H9 (cell line): ENCODE results near the gene CCDC102B. TPM values are rescaled to one million over a fixed set of nuclear protein-coding genes. Genes with fewer than 3 reads are reported as not detected.

ENCODE experiments used
- DNase-seq: peaks from one replicate; pipeline ENCODE4 v3.0.0-alpha.2; 2017
- H2AFZ ChIP-seq: one replicate; pipeline ENCODE4 v1.6.1; 2013; ENCODE audit warnings: mild to moderate bottlenecking, low read length, control low read depth, moderate library complexity
- H2AK5ac ChIP-seq: 2 replicates; pipeline ENCODE4 v1.6.1; 2013; ENCODE audit warnings: low read length, control low read depth, mixed read lengths; ENCODE audit not compliant: insufficient read length
- H2BK120ac ChIP-seq: one replicate; pipeline ENCODE4 v1.6.1; 2013; ENCODE audit warnings: low read depth, mild to moderate bottlenecking, low read length, control low read depth, inconsistent platforms; ENCODE audit not compliant: poor library complexity, severe bottlenecking
- H2BK12ac ChIP-seq: 2 replicates; pipeline ENCODE4 v1.6.1; 2013; ENCODE audit warnings: low read length, control low read depth, mixed read lengths, low read depth; ENCODE audit not compliant: insufficient read length
- H2BK15ac ChIP-seq: 2 replicates; pipeline ENCODE4 v1.6.1; 2013; ENCODE audit warnings: low read depth, low read length, control low read depth
- H2BK20ac ChIP-seq: one replicate; pipeline ENCODE4 v1.6.1; 2013; ENCODE audit warnings: low read depth, mild to moderate bottlenecking, low read length, control low read depth, inconsistent platforms; ENCODE audit not compliant: poor library complexity, severe bottlenecking
- H2BK5ac ChIP-seq: 2 replicates; pipeline ENCODE4 v1.6.1; 2013; ENCODE audit warnings: low read length, control low read depth, mixed read lengths; ENCODE audit not compliant: insufficient read length
- H3K14ac ChIP-seq: 2 replicates; pipeline ENCODE4 v1.6.1; 2013; ENCODE audit warnings: low read length, control low read depth; ENCODE audit not compliant: insufficient read depth
- H3K18ac ChIP-seq: 2 replicates; pipeline ENCODE4 v1.6.1; 2013; ENCODE audit warnings: low read depth, mild to moderate bottlenecking, mixed read lengths, low read length, control low read depth; ENCODE audit not compliant: insufficient read length
- H3K23ac ChIP-seq: 2 replicates; pipeline ENCODE4 v1.6.1; 2013; ENCODE audit warnings: low read length, control low read depth, mixed read lengths, low read depth; ENCODE audit not compliant: insufficient read length
- H3K23me2 ChIP-seq: 2 replicates; pipeline ENCODE4 v1.6.1; 2013; ENCODE audit warnings: low read depth, mild to moderate bottlenecking, mixed read lengths, low read length, control low read depth; ENCODE audit not compliant: insufficient read length, poor library complexity, severe bottlenecking
- H3K27ac ChIP-seq: 2 replicates; pipeline ENCODE4 v1.5.1; 2013; ENCODE audit warnings: low read length, control low read depth, mixed read lengths, low read depth; ENCODE audit not compliant: insufficient read length
- H3K27me3 ChIP-seq: 2 replicates; pipeline ENCODE4 v1.6.1; 2013; ENCODE audit warnings: low read length, control low read depth, inconsistent platforms; ENCODE audit not compliant: insufficient read depth
- H3K4ac ChIP-seq: 2 replicates; pipeline ENCODE4 v1.6.1; 2013; ENCODE audit warnings: low read depth, mild to moderate bottlenecking, control low read depth, inconsistent platforms, low read length, moderate library complexity
- H3K4me1 ChIP-seq: 2 replicates; pipeline ENCODE4 v1.6.1; 2013; ENCODE audit warnings: low read length, control low read depth, inconsistent platforms; ENCODE audit not compliant: insufficient read depth
- H3K4me2 ChIP-seq: 2 replicates; pipeline ENCODE4 v1.6.1; 2013; ENCODE audit warnings: low read length, control low read depth, mixed read lengths; ENCODE audit not compliant: insufficient read length, insufficient read depth
- H3K56ac ChIP-seq: 2 replicates; pipeline ENCODE4 v1.6.1; 2013; ENCODE audit warnings: low read depth, mild to moderate bottlenecking, mixed read lengths, low read length, control low read depth; ENCODE audit not compliant: insufficient read length
- H3K79me1 ChIP-seq: 2 replicates; pipeline ENCODE4 v1.6.1; 2013; ENCODE audit warnings: low read depth, mild to moderate bottlenecking, moderate library complexity, low read length, control low read depth, inconsistent platforms; ENCODE audit not compliant: insufficient read depth, poor library complexity, severe bottlenecking
- H3K79me2 ChIP-seq: 2 replicates; pipeline ENCODE4 v1.6.1; 2013; ENCODE audit warnings: low read length, control low read depth, inconsistent platforms; ENCODE audit not compliant: insufficient read depth
- H3K9ac ChIP-seq: 2 replicates; pipeline ENCODE4 v1.6.1; 2013; ENCODE audit warnings: low read length, control low read depth, mixed read lengths; ENCODE audit not compliant: insufficient read length; ENCODE audit errors: extremely low read depth
- H3K9me3 ChIP-seq: one replicate; pipeline ENCODE4 v1.6.1; 2013; ENCODE audit warnings: low read depth, low read length, inconsistent platforms; ENCODE audit not compliant: control insufficient read depth
- H3T11ph ChIP-seq: one replicate; pipeline ENCODE4 v1.6.1; 2013; ENCODE audit warnings: mild to moderate bottlenecking, low read length, control low read depth, inconsistent platforms
- H4K20me1 ChIP-seq: one replicate; pipeline ENCODE4 v1.6.1; 2013; ENCODE audit not compliant: control insufficient read depth, insufficient read length, insufficient read depth
- H4K5ac ChIP-seq: 2 replicates; pipeline ENCODE4 v1.6.1; 2013; ENCODE audit warnings: low read depth, mild to moderate bottlenecking, mixed read lengths, low read length, control low read depth; ENCODE audit not compliant: insufficient read length
- H4K8ac ChIP-seq: replicated peaks from 2 replicates; pipeline ENCODE4 v1.6.1; 2013; ENCODE audit warnings: low read length, control low read depth, mixed read lengths, low read depth; ENCODE audit not compliant: insufficient read length
- H4K91ac ChIP-seq: 2 replicates; pipeline ENCODE4 v1.6.1; 2013; ENCODE audit warnings: low read depth, mild to moderate bottlenecking, moderate library complexity, mixed read lengths, low read length, control low read depth; ENCODE audit not compliant: insufficient read length
- H3K27ac Mint-ChIP-seq, 3 experiments: 2 replicates in 2 of 3; 3 replicates in 1 of 3; pipeline ENCODE4 v1.8.0; 2020 to 2021; ENCODE audit warnings: mixed read lengths in 3 of 3, mild to moderate bottlenecking in 1 of 3, moderate library complexity in 1 of 3
- H3K27me3 Mint-ChIP-seq: 2 replicates; pipeline ENCODE4 v1.8.0; 2021; ENCODE audit warnings: low read depth, mild to moderate bottlenecking, moderate library complexity, mixed read lengths
- H3K36me3 Mint-ChIP-seq, 3 experiments: 2 replicates in 2 of 3; 3 replicates in 1 of 3; pipeline ENCODE4 v1.8.0; 2020 to 2021; ENCODE audit warnings: low read depth in 3 of 3, mixed read lengths in 3 of 3; ENCODE audit not compliant: insufficient read depth in 1 of 3
- H3K4me1 Mint-ChIP-seq, 2 experiments: 2 replicates each; pipeline ENCODE4 v1.8.0; 2020; ENCODE audit warnings: mixed read lengths in 2 of 2
- H3K4me3 Mint-ChIP-seq, 2 experiments: 2 replicates in 1 of 2; 3 replicates in 1 of 2; pipeline ENCODE4 v1.8.0; 2020 to 2021; ENCODE audit warnings: mild to moderate bottlenecking in 2 of 2, mixed read lengths in 2 of 2, moderate library complexity in 1 of 2
- H3K9me3 Mint-ChIP-seq, 2 experiments: 2 replicates in 1 of 2; 3 replicates in 1 of 2; pipeline ENCODE4 v1.8.0; 2020; ENCODE audit warnings: mild to moderate bottlenecking in 2 of 2, mixed read lengths in 2 of 2, moderate library complexity in 1 of 2
- WGBS: extraction: QIAGEN DNeasy Blood & Tissue Kit; methylation state at CpG from one replicate; pipeline ENCODE4 v1.1.7; 2013; ENCODE audit warnings: missing lambda C conversion rate, low lambda C conversion rate, mixed read lengths; ENCODE audit not compliant: insufficient read length; ENCODE audit errors: extremely low coverage; 5-methylcytosine and 5-hydroxymethylcytosine counted together
- total RNA-seq: library from RNA; stranded (reverse); gene quantifications from 2 replicates; pipeline ENCODE4 v1.2.1, GENCODE V29; 2021
- TF ChIP-seq, protein P1 (sequence below): fragments of 200-600 bp; sonication (generic); conservative IDR thresholded peaks from 3 replicates; pipeline ENCODE4 v1.8.0; 2021; ENCODE audit warnings: antibody characterized with exemption, mild to moderate bottlenecking

CCDC102B gene
- total RNA-seq, 1 experiment from 2014 or later = 1.2 TPM

- Histone ChIP-seq H2BK20ac (no peak overlapping the region), H3K27ac (no peak overlapping the region), H4K20me1 (no peaks in the 10 kb centered on the region), H3K27me3 (no peaks in the 10 kb centered on the region), H4K91ac (no peak overlapping the region), H3K9ac (no peak overlapping the region), H2BK15ac (no peak overlapping the region), H4K5ac (no peak overlapping the region), H3K4ac (no peak overlapping the region), H2AK5ac (no peak overlapping the region), H3K4me2 (no peak overlapping the region), H2BK12ac (no peak overlapping the region), H3K79me2 (no peaks in the 10 kb centered on the region), H2BK5ac (no peak overlapping the region), H3K23me2 (no peaks in the 10 kb centered on the region), H3K56ac (no peak overlapping the region), H3K79me1 (no peaks in the 10 kb centered on the region), H2BK120ac (no peak overlapping the region), H3K23ac (no peak overlapping the region), H2AFZ (no peak overlapping the region), H3K18ac (no peak overlapping the region), H3T11ph (no peak overlapping the region), H3K14ac (no peak overlapping the region), H3K4me1 (no peaks in the 10 kb centered on the region), H3K9me3 (no peaks in the 10 kb centered on the region), H4K8ac (no peak overlapping the region)
- WGBS = no CpG with 5 or more reads among the region's 1 CpG
- Mint-ChIP-seq H3K4me3 (no peak overlapping the region), H3K27ac (no peak overlapping the region), H3K27me3 (no peaks in the 10 kb centered on the region), H3K9me3 (no peaks in the 10 kb centered on the region), H3K36me3 (no peaks in the 10 kb centered on the region), H3K4me1 (no peaks in the 10 kb centered on the region)
- no peak for DNase-seq
- TF ChIP-seq, protein P1, sequence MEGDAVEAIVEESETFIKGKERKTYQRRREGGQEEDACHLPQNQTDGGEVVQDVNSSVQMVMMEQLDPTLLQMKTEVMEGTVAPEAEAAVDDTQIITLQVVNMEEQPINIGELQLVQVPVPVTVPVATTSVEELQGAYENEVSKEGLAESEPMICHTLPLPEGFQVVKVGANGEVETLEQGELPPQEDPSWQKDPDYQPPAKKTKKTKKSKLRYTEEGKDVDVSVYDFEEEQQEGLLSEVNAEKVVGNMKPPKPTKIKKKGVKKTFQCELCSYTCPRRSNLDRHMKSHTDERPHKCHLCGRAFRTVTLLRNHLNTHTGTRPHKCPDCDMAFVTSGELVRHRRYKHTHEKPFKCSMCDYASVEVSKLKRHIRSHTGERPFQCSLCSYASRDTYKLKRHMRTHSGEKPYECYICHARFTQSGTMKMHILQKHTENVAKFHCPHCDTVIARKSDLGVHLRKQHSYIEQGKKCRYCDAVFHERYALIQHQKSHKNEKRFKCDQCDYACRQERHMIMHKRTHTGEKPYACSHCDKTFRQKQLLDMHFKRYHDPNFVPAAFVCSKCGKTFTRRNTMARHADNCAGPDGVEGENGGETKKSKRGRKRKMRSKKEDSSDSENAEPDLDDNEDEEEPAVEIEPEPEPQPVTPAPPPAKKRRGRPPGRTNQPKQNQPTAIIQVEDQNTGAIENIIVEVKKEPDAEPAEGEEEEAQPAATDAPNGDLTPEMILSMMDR = no peak
Observed at GRCh38 chr18:69000366-69000765, 202.5 kb downstream of the CCDC102B start.
